Panc1 (cell line): ENCODE measurements around the gene TANC1. TPM values are rescaled to one million over a fixed set of nuclear protein-coding genes. Genes with fewer than 3 reads are reported as not detected.
A peak's percentile ranks its signal among the peaks of the same experiment; 100 is the strongest.

ENCODE experiments used
- ATAC-seq: fragments of 200-7000 bp; cut with Tn5 transposase; 2 replicates; pipeline ENCODE4 v1.9.1; 2020; ENCODE audit warnings: mild to moderate bottlenecking, moderate library complexity
- BruUV-seq: library from RNA; stranded (reverse); fragments of 400-500 nt; replicated peaks from 2 replicates; lab custom pipeline; 2021; lab: Mats Ljungman, UMichigan
- CTCF ChIA-PET: fragments of 300-600 bp; sonication (Branson Sonifier 250); formaldehyde crosslinking; loops from one replicate; lab custom pipeline; 2022; ENCODE audit warnings: antibody characterized with exemption; lab: Charles Lee
- POLR2A ChIA-PET: fragments of 300-600 bp; sonication (Branson Sonifier 250); formaldehyde crosslinking; loops from one replicate; lab custom pipeline; 2022; ENCODE audit warnings: antibody characterized with exemption; lab: Charles Lee
- DNase-seq: peaks from one replicate; pipeline ENCODE4 v3.0.0-alpha.2; 2010; ENCODE audit warnings: low read depth, low spot score
- H3K27ac ChIP-seq: 2 replicates; pipeline ENCODE4 v1.5.1; 2011; ENCODE audit warnings: mild to moderate bottlenecking, low read length, inconsistent platforms
- H3K27me3 ChIP-seq: fragments of 200-500 bp; sonication (Bioruptor generic); 2 replicates; pipeline ENCODE4 v1.6.0; 2014; ENCODE audit warnings: low read length, inconsistent platforms; ENCODE audit not compliant: control insufficient read depth, insufficient read depth
- H3K36me3 ChIP-seq: fragments of 200-500 bp; sonication (Bioruptor generic); 2 replicates; pipeline ENCODE4 v1.5.1; 2014; ENCODE audit warnings: inconsistent platforms, mild to moderate bottlenecking, low read length, moderate library complexity; ENCODE audit not compliant: control insufficient read depth, insufficient read depth
- H3K4me1 ChIP-seq: 2 replicates; pipeline ENCODE4 v1.5.1; 2011; ENCODE audit warnings: inconsistent platforms, mild to moderate bottlenecking, low read length, moderate library complexity; ENCODE audit not compliant: control insufficient read depth, insufficient read depth
- H3K4me3 ChIP-seq, 2 experiments: 2 replicates each; pipeline ENCODE4 v1.5.1; 2011 to 2012; ENCODE audit warnings: low read depth in 2 of 2, low read length in 2 of 2, mild to moderate bottlenecking in 2 of 2, inconsistent platforms in 1 of 2, moderate library complexity in 1 of 2
- H3K9me3 ChIP-seq: fragments of 200-500 bp; sonication (Bioruptor generic); 2 replicates; pipeline ENCODE4 v1.5.1; 2014; ENCODE audit warnings: low read depth, mild to moderate bottlenecking, inconsistent platforms, low read length, moderate library complexity; ENCODE audit not compliant: control insufficient read depth, insufficient read depth
- POLR2AphosphoS5 ChIP-seq: IDR thresholded peaks from 2 replicates; pipeline ENCODE4 v1.6.1; 2012; ENCODE audit warnings: mild to moderate bottlenecking, low read depth, low read length, moderate library complexity
- SIN3A ChIP-seq: IDR thresholded peaks from 2 replicates; pipeline ENCODE4 v1.6.1; 2012; ENCODE audit warnings: low read depth, mild to moderate bottlenecking, low read length, moderate library complexity, borderline replicate concordance; ENCODE audit not compliant: insufficient read depth
- TCF7L2 ChIP-seq: IDR thresholded peaks from 2 replicates; pipeline ENCODE4 v1.6.1; 2011; ENCODE audit warnings: mild to moderate bottlenecking, low read depth, low read length, inconsistent platforms
- in situ Hi-C: cut with HindIII; loops from 2 replicates; pipeline ENCODE4 v1.10.0; 2016; ENCODE audit warnings: low sequenced_read_pairs, low pct_unique_long_range_greater_than_20kb
- intact Hi-C: fragments of 100-400 bp; cut with micrococcal nuclease; formaldehyde crosslinking; loops from one replicate; pipeline ENCODE4 v1.10.0; 2022; ENCODE audit not compliant: unreplicated experiment
- total RNA-seq: library from RNA; stranded (reverse); gene quantifications from one replicate; pipeline ENCODE4 v1.2.1, GENCODE V29; 2021; ENCODE audit not compliant: unreplicated experiment
- TF ChIP-seq, protein P1 (sequence below): fragments of 450-650 bp; IDR thresholded peaks from 2 replicates; pipeline ENCODE4 v1.5.1; 2017; ENCODE audit warnings: mild to moderate bottlenecking
- TF ChIP-seq, protein P2 (sequence below), 2 experiments: IDR thresholded peaks; 2 replicates each; pipeline ENCODE4 v1.6.1; 2011 to 2012; ENCODE audit warnings: low read depth in 2 of 2, control low read depth in 1 of 2, low read length in 1 of 2, mild to moderate bottlenecking in 1 of 2, moderate library complexity in 1 of 2; ENCODE audit not compliant: insufficient read depth in 1 of 2

Gene TANC1
- total RNA-seq, 1 experiment from 2014 or later, result 44.3 TPM

DNA sequence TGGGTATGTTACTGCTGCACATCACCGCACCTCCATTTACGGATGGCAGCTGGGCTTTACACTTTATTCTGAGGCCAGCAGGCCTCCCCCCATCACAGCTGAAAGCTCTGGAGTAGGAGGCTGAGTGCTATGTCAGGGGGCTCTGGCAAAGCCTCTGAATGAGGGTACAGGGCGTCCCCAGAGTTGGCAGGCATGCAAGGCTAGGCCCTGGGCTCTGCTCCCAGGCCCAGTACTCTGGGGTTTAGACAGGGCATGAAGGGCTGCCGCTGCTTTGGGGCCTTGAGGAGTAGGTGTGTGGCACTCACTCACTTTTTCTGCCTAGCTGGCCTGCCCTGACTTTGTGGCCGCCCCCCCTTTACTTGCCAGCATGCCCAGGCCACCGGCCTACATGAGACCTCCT is 227.3 kb downstream of the TANC1 start:
- Histone ChIP-seq H3K36me3 (peaks cover 14% of the 10 kb centered on the region), H3K4me1 (no peaks in the 10 kb centered on the region), H3K27ac (no peak overlapping the region), H3K4me3 (no peak overlapping the region), H3K9me3 (no peaks in the 10 kb centered on the region), H3K27me3 (no peaks in the 10 kb centered on the region)
- CTCF ChIA-PET, result no interaction called here
- DNase-seq, result no peak
- ATAC-seq, result no peak
- in situ Hi-C loops, result no loop called here
- BruUV-seq, result no TSS peak
- intact Hi-C loops, result no loop called here
- TF ChIP-seq TCF7L2, result no peak
- TF ChIP-seq, protein P1, sequence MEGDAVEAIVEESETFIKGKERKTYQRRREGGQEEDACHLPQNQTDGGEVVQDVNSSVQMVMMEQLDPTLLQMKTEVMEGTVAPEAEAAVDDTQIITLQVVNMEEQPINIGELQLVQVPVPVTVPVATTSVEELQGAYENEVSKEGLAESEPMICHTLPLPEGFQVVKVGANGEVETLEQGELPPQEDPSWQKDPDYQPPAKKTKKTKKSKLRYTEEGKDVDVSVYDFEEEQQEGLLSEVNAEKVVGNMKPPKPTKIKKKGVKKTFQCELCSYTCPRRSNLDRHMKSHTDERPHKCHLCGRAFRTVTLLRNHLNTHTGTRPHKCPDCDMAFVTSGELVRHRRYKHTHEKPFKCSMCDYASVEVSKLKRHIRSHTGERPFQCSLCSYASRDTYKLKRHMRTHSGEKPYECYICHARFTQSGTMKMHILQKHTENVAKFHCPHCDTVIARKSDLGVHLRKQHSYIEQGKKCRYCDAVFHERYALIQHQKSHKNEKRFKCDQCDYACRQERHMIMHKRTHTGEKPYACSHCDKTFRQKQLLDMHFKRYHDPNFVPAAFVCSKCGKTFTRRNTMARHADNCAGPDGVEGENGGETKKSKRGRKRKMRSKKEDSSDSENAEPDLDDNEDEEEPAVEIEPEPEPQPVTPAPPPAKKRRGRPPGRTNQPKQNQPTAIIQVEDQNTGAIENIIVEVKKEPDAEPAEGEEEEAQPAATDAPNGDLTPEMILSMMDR, result no peak
- TF ChIP-seq, protein P2, sequence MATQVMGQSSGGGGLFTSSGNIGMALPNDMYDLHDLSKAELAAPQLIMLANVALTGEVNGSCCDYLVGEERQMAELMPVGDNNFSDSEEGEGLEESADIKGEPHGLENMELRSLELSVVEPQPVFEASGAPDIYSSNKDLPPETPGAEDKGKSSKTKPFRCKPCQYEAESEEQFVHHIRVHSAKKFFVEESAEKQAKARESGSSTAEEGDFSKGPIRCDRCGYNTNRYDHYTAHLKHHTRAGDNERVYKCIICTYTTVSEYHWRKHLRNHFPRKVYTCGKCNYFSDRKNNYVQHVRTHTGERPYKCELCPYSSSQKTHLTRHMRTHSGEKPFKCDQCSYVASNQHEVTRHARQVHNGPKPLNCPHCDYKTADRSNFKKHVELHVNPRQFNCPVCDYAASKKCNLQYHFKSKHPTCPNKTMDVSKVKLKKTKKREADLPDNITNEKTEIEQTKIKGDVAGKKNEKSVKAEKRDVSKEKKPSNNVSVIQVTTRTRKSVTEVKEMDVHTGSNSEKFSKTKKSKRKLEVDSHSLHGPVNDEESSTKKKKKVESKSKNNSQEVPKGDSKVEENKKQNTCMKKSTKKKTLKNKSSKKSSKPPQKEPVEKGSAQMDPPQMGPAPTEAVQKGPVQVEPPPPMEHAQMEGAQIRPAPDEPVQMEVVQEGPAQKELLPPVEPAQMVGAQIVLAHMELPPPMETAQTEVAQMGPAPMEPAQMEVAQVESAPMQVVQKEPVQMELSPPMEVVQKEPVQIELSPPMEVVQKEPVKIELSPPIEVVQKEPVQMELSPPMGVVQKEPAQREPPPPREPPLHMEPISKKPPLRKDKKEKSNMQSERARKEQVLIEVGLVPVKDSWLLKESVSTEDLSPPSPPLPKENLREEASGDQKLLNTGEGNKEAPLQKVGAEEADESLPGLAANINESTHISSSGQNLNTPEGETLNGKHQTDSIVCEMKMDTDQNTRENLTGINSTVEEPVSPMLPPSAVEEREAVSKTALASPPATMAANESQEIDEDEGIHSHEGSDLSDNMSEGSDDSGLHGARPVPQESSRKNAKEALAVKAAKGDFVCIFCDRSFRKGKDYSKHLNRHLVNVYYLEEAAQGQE (IDR thresholded peaks at IDR 0.05; ENCODE audit: insufficient read depth in 1 of 2, low read depth in 2 of 2, low read length in 1 of 2), result no peak
- no peak for TF ChIP-seq SIN3A
- TF ChIP-seq POLR2AphosphoS5, result no peak
- POLR2A ChIA-PET, result no interaction called here

DNA sequence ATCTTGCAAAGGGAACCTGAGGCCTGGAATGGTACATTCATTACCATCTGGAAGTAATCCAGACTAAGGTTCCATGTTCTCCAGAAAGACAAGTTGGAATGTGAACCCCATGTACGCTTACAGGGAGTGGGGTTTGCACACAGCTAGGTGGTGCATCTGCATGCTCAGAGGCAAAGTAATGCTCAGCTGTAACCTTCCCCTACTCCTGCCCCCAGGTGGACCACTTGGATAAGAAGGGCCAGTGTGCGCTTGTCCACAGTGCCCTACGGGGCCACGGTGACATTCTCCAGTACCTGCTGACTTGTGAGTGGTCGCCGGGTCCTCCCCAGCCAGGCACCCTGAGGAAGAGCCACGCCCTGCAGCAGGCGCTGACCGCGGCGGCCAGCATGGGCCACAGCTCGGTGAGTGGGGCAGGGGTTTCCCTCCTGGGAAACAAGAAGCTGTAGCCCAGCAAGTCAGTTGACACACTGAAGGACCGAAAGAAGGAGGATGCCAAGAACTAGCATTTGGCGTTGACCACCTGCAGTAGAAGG is 228.0 kb downstream of the TANC1 start:
- no peaks in the 10 kb centered on the region for H3K4me1 ChIP-seq
- DNase-seq (no peak), ATAC-seq (peak; percentile 26; the same call in 1 of the 2 replicates)
- H3K9me3 ChIP-seq, result no peaks in the 10 kb centered on the region
- POLR2A ChIA-PET, result no interaction called here
- intact Hi-C loops (no loop called here), in situ Hi-C loops (no loop called here)
- TF ChIP-seq, protein P2 (IDR thresholded peaks at IDR 0.05; ENCODE audit: insufficient read depth in 1 of 2, low read depth in 2 of 2, low read length in 1 of 2), result no peak
- TF ChIP-seq, protein P1, result no peak
- H3K27me3 ChIP-seq, result no peaks in the 10 kb centered on the region
- BruUV-seq, result no TSS peak
- H3K27ac ChIP-seq, result no peak overlapping the region
- H3K36me3 ChIP-seq, result peaks cover 14% of the 10 kb centered on the region
- CTCF ChIA-PET, result interaction anchor here (0.5 kb wide), 1 partner anchor 57 kb away, joined by 4 read pairs; no protein-coding TSS in a partner anchor
- H3K4me3 ChIP-seq, result no peak overlapping the region
